Activated naive CD4-positive, alpha-beta T cell treated with anti-CD3 and anti-CD28 coated beads for 36 hours (primary cell): ENCODE measurements around the gene C8G. TPM values are rescaled to one million over a fixed set of nuclear protein-coding genes. Genes with fewer than 3 reads are reported as not detected.

Source experiments
- CTCF ChIA-PET: fragments of 350-600 bp; sonication (Branson Sonifier 250); formaldehyde crosslinking; loops from one replicate; lab custom pipeline; 2021; ENCODE audit warnings: antibody characterized with exemption; lab: Charles Lee
- DNase-seq: peaks from one replicate; pipeline ENCODE4 v3.0.0-alpha.2; 2020
- H3K27ac Mint-ChIP-seq: one replicate; pipeline ENCODE4 v1.8.0; 2021; ENCODE audit warnings: mild to moderate bottlenecking, mixed read lengths
- H3K27me3 Mint-ChIP-seq: one replicate; pipeline ENCODE4 v1.8.0; 2021; ENCODE audit warnings: low read depth, mixed read lengths
- H3K36me3 Mint-ChIP-seq: one replicate; pipeline ENCODE4 v1.8.0; 2021; ENCODE audit warnings: low read depth, mixed read lengths
- H3K4me1 Mint-ChIP-seq: one replicate; pipeline ENCODE4 v1.8.0; 2021; ENCODE audit warnings: low read depth, mixed read lengths
- H3K4me3 Mint-ChIP-seq: one replicate; pipeline ENCODE4 v1.8.0; 2021; ENCODE audit warnings: mild to moderate bottlenecking, moderate library complexity, mixed read lengths
- H3K9me3 Mint-ChIP-seq: one replicate; pipeline ENCODE4 v1.8.0; 2021; ENCODE audit warnings: mixed read lengths
- intact Hi-C: fragments of 100-400 bp; cut with micrococcal nuclease; formaldehyde crosslinking; loops from one replicate; pipeline ENCODE4 v1.15.1; 2023
- total RNA-seq, 2 experiments: library from RNA; stranded (reverse); gene quantifications; one replicate each; pipeline ENCODE4 v1.2.3, GENCODE V29; 2021

The C8G gene
- total RNA-seq, 2 experiments from 2014 or later = 0.83 TPM; not detected in 1

GRCh38 chr9:136978073-136978864 is 33.2 kb downstream of the C8G start:
- peaks cover 7% of the 10 kb centered on the region for H3K27me3 Mint-ChIP-seq
- H3K4me3 Mint-ChIP-seq = no peak overlapping the region
- no peaks in the 10 kb centered on the region for H3K36me3 Mint-ChIP-seq
- CTCF ChIA-PET = interaction anchor here (0.6 to 1.1 kb wide), 2 partner anchors 10 to 57 kb away, joined by 3 to 4 read pairs; no protein-coding TSS in a partner anchor
- intact Hi-C loops = no loop called here
- DNase-seq = peak; percentile 66
- H3K27ac Mint-ChIP-seq = no peak overlapping the region
- peaks cover 14% of the 10 kb centered on the region for H3K4me1 Mint-ChIP-seq
- H3K9me3 Mint-ChIP-seq = no peaks in the 10 kb centered on the region

- Mint-ChIP-seq H3K4me3 (no peak overlapping the region), H3K9me3 (no peaks in the 10 kb centered on the region), H3K27ac (no peak overlapping the region), H3K4me1 (peaks cover 14% of the 10 kb centered on the region), H3K36me3 (no peaks in the 10 kb centered on the region), H3K27me3 (peaks cover 12% of the 10 kb centered on the region)
- peak; percentile 30 for DNase-seq
- intact Hi-C loops = no loop called here
- CTCF ChIA-PET = interaction anchor here (1.1 kb wide), 1 partner anchor 56 kb away, joined by 4 read pairs; no protein-coding TSS in a partner anchor
Measured at GRCh38 chr9:136978865-136979544, 34.0 kb downstream of the C8G start.

GRCh38 chr9:136979769-136980587 is 34.9 kb downstream of the C8G start:
- Mint-ChIP-seq H3K36me3 (no peaks in the 10 kb centered on the region), H3K27me3 (peaks cover 15% of the 10 kb centered on the region), H3K4me1 (peaks cover 13% of the 10 kb centered on the region), H3K4me3 (no peak overlapping the region), H3K27ac (no peak overlapping the region), H3K9me3 (no peaks in the 10 kb centered on the region)
- no peak for DNase-seq
- intact Hi-C loops = no loop called here
- CTCF ChIA-PET = interaction anchor here (1.3 kb wide), 1 partner anchor 49 kb away, joined by 3 read pairs; no protein-coding TSS in a partner anchor

- peaks cover 15% of the 10 kb centered on the region for H3K27me3 Mint-ChIP-seq
- intact Hi-C loops = no loop called here
- CTCF ChIA-PET = interaction anchor here (0.5 to 1.3 kb wide), 3 partner anchors 48 to 306 kb away, joined by 3 to 5 read pairs (median 3); partner anchors contain the start of gene AJM1
- DNase-seq = no peak
- no peak overlapping the region for H3K4me3 Mint-ChIP-seq
- no peaks in the 10 kb centered on the region for H3K9me3 Mint-ChIP-seq
- H3K36me3 Mint-ChIP-seq = no peaks in the 10 kb centered on the region
- H3K27ac Mint-ChIP-seq = no peak overlapping the region
- H3K4me1 Mint-ChIP-seq = peaks cover 7% of the 10 kb centered on the region
Measured at GRCh38 chr9:136980669-136981478, 35.8 kb downstream of the C8G start.

- intact Hi-C loops = no loop called here
- Mint-ChIP-seq H3K27me3 (peaks cover 19% of the 10 kb centered on the region), H3K27ac (no peak overlapping the region), H3K9me3 (no peaks in the 10 kb centered on the region), H3K4me3 (no peak overlapping the region), H3K36me3 (no peaks in the 10 kb centered on the region), H3K4me1 (peaks cover 2% of the 10 kb centered on the region)
- DNase-seq = no peak
- CTCF ChIA-PET = no interaction called here
Measured at GRCh38 chr9:136981588-136982231, 36.7 kb downstream of the C8G start.

- Mint-ChIP-seq H3K4me1 (peaks cover 1% of the 10 kb centered on the region), H3K27me3 (peaks cover 21% of the 10 kb centered on the region), H3K9me3 (no peaks in the 10 kb centered on the region), H3K27ac (no peak within 1 kb of the TSS), H3K36me3 (no peaks in the 10 kb centered on the region), H3K4me3 (no peak within 1 kb of the TSS)
- intact Hi-C loops = no loop called here
- CTCF ChIA-PET = no interaction called here
- DNase-seq = no peak
Measured at GRCh38 chr9:136982232-136983051, 37.4 kb downstream of the C8G start, which contains the start of gene LCNL1. LCNL1 (plus strand) TSS chr9:136982993; CDS start chr9:136983587, 594 bp downstream.

- no peak for DNase-seq
- Mint-ChIP-seq H3K36me3 (no peaks in the 10 kb centered on the region), H3K9me3 (no peaks in the 10 kb centered on the region), H3K27ac (no peak overlapping the region), H3K4me3 (no peak overlapping the region), H3K27me3 (peaks cover 21% of the 10 kb centered on the region), H3K4me1 (no peaks in the 10 kb centered on the region)
- intact Hi-C loops = no loop called here
- CTCF ChIA-PET = no interaction called here
Measured at GRCh38 chr9:136983167-136983566, 38.1 kb downstream of the C8G start.

- no peaks in the 10 kb centered on the region for H3K36me3 Mint-ChIP-seq
- H3K4me1 Mint-ChIP-seq = no peaks in the 10 kb centered on the region
- intact Hi-C loops = no loop called here
- H3K4me3 Mint-ChIP-seq = no peak overlapping the region
- DNase-seq = no peak
- peaks cover 21% of the 10 kb centered on the region for H3K27me3 Mint-ChIP-seq
- H3K27ac Mint-ChIP-seq = no peak overlapping the region
- CTCF ChIA-PET = no interaction called here
- H3K9me3 Mint-ChIP-seq = no peaks in the 10 kb centered on the region
Measured at GRCh38 chr9:136983656-136984314, 38.7 kb downstream of the C8G start.

- intact Hi-C loops = no loop called here
Measured at GRCh38 chr9:136984464-136985026, 39.5 kb downstream of the C8G start.

GRCh38 chr9:136985027-136985602 is 40.1 kb downstream of the C8G start:
- DNase-seq = no peak
- CTCF ChIA-PET = no interaction called here
- H3K4me3 Mint-ChIP-seq = no peak overlapping the region
- H3K4me1 Mint-ChIP-seq = no peaks in the 10 kb centered on the region
- no peaks in the 10 kb centered on the region for H3K36me3 Mint-ChIP-seq
- H3K9me3 Mint-ChIP-seq = no peaks in the 10 kb centered on the region
- H3K27ac Mint-ChIP-seq = no peak overlapping the region
- intact Hi-C loops = no loop called here
- H3K27me3 Mint-ChIP-seq = peaks cover 21% of the 10 kb centered on the region

More at GRCh38 chr9:136984464-136985026, 39.5 kb downstream of the C8G start:
- no peaks in the 10 kb centered on the region for H3K36me3 Mint-ChIP-seq
- H3K27ac Mint-ChIP-seq = no peak overlapping the region
- peaks cover 21% of the 10 kb centered on the region for H3K27me3 Mint-ChIP-seq
- DNase-seq = no peak
- H3K4me1 Mint-ChIP-seq = no peaks in the 10 kb centered on the region
- H3K4me3 Mint-ChIP-seq = no peak overlapping the region
- H3K9me3 Mint-ChIP-seq = no peaks in the 10 kb centered on the region
- CTCF ChIA-PET = no interaction called here
